LoVo (cell line): ENCODE results near the gene INF2.

Experiments used
- DNase-seq: peaks from one replicate; pipeline ENCODE4 v3.0.0-alpha.2; 2016; ENCODE audit warnings: low spot score

INF2 gene

GRCh38 chr14:104770851-104771272 lies 81.4 kb downstream of the INF2 start:
- no peak for DNase-seq

DNA sequence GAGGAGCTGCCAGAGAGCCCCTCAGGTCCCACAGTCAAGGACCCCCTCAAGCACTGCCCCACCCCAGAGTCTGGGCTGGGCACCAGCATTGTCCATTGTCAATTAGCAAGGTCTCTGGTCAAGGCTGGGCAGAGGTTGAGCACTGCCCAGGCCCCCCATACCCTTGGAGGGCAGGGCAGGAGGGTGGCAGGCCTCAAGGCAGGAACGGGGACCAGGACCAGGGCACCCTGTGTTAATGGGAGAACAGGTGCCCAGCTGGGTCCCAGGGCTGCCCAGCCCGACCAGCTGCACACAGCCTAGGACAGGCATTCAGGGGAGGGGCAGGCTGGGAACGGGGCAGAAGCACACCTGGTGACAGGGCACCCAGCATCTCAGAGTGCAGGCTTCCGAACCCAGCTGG lies 82.0 kb downstream of the INF2 start:
- DNase-seq = no peak
